ENCODE data around the gene PTH1R. TPM values are rescaled to one million over a fixed set of nuclear protein-coding genes. Genes with fewer than 3 reads are reported as not detected.

The PTH1R gene
- total RNA-seq: 0.17 TPM in 1 of 2 replicates, not detected in the other

GRCh38 chr3:46877406-46878125, at the start of gene PTH1R:
Gene PTH1R (plus strand): TSS chr3:46877721. CDS start chr3:46883560, 5,839 bp downstream.

GRCh38 chr3:46863261-46863782, 14.2 kb upstream of the PTH1R start, which contains the start of gene MYL3:
Gene MYL3 (minus strand): TSS chr3:46863444. CDS start chr3:46863390, 54 bp downstream.

Other genes with a start within 250 kb of the PTH1R start
- 4.0 and 7.0 TPM in 2 replicates for gene ALS2CL, start 184.0 kb upstream of the PTH1R start, total RNA-seq
- 0.09 TPM in 1 of 2 replicates, not detected in the other for gene TMIE, start 176.3 kb upstream of the PTH1R start, total RNA-seq
- not detected in 2 replicates for gene PRSS50, start 159.9 kb upstream of the PTH1R start, total RNA-seq
- 0.09 TPM in 1 of 2 replicates, not detected in the other for gene MYL3, start 14.3 kb upstream of the PTH1R start, total RNA-seq
- gene CCDC12, start 99.0 kb downstream of the PTH1R start, total RNA-seq: 29.8 and 30.3 TPM in 2 replicates
- 12.1 and 15.4 TPM in 2 replicates for gene NBEAL2, start 101.9 kb downstream of the PTH1R start, total RNA-seq

All from dermis lymphatic vessel endothelial cell (primary cell).